LNCAP (cell line): ENCODE data around the gene CNFN.
A peak's percentile ranks its signal among the peaks of the same experiment; 100 is the strongest.

Source experiments
- CTCF ChIP-seq: fragments of 450-650 bp; IDR thresholded peaks from 2 replicates; pipeline ENCODE4 v1.5.1; 2017; ENCODE audit warnings: mild to moderate bottlenecking

The CNFN gene

GRCh38 chr19:42397263-42398166 is 7.4 kb upstream of the CNFN start:
- TF ChIP-seq CTCF: no peak

- TF ChIP-seq CTCF: no peak
These were observed 6.5 kb upstream of the CNFN start for GRCh38 chr19:42396381-42397262.

- TF ChIP-seq CTCF: no peak
These were observed 4.7 kb upstream of the CNFN start for GRCh38 chr19:42394751-42395150.

- TF ChIP-seq CTCF: no peak
These were observed 2.1 kb upstream of the CNFN start for GRCh38 chr19:42392165-42392564.

- TF ChIP-seq CTCF: no peak
These were observed 1.1 kb downstream of the CNFN start for GRCh38 chr19:42388851-42389489.

GRCh38 chr19:42386974-42387707 is 3.0 kb downstream of the CNFN start:
- peak; percentile 45; the same call in 1 of the 2 replicates for TF ChIP-seq CTCF

- TF ChIP-seq CTCF: no peak
These were observed 9.9 kb downstream of the CNFN start for GRCh38 chr19:42380155-42380554.
